ENCODE measurements around the gene TIAM2.

Gene TIAM2

GRCh38 chr6:155212616-155213380, 217.7 kb downstream of the TIAM2 start:
- no peak overlapping the region for H3K27ac ChIP-seq (replicated peaks)
- no peak overlapping the region for H3K4me3 ChIP-seq (replicated peaks; ENCODE audit: insufficient read depth, low read length)
- peaks cover 2% of the 10 kb centered on the region for H3K27me3 ChIP-seq (ENCODE audit: insufficient read depth, poor library complexity, severe bottlenecking)
- no peak for DNase-seq (ENCODE audit: low read depth in 1 of 2, low spot score in 1 of 2)
- TF ChIP-seq POLR2AphosphoS5 (IDR thresholded peaks at IDR 0.05; ENCODE audit: low read depth) (no peak), REST (IDR thresholded peaks at IDR 0.05; ENCODE audit: insufficient replicate concordance, low read depth) (no peak), GABPA (IDR thresholded peaks at IDR 0.05; ENCODE audit: low read depth) (no peak), SPI1 (IDR thresholded peaks at IDR 0.05; ENCODE audit: borderline replicate concordance, low read depth) (no peak)
- TF ChIP-seq, protein P1, sequence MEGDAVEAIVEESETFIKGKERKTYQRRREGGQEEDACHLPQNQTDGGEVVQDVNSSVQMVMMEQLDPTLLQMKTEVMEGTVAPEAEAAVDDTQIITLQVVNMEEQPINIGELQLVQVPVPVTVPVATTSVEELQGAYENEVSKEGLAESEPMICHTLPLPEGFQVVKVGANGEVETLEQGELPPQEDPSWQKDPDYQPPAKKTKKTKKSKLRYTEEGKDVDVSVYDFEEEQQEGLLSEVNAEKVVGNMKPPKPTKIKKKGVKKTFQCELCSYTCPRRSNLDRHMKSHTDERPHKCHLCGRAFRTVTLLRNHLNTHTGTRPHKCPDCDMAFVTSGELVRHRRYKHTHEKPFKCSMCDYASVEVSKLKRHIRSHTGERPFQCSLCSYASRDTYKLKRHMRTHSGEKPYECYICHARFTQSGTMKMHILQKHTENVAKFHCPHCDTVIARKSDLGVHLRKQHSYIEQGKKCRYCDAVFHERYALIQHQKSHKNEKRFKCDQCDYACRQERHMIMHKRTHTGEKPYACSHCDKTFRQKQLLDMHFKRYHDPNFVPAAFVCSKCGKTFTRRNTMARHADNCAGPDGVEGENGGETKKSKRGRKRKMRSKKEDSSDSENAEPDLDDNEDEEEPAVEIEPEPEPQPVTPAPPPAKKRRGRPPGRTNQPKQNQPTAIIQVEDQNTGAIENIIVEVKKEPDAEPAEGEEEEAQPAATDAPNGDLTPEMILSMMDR (IDR thresholded peaks at IDR 0.05; ENCODE audit: insufficient read depth, low read length), result no peak

GRCh38 chr6:155213611-155214372, 218.7 kb downstream of the TIAM2 start:
- Histone ChIP-seq H3K27ac (replicated peaks) (no peak overlapping the region), H3K4me3 (replicated peaks; ENCODE audit: insufficient read depth, low read length) (no peak overlapping the region), H3K27me3 (ENCODE audit: insufficient read depth, poor library complexity, severe bottlenecking) (peaks cover 2% of the 10 kb centered on the region)
- TF ChIP-seq SPI1 (IDR thresholded peaks at IDR 0.05; ENCODE audit: borderline replicate concordance, low read depth), result no peak
- TF ChIP-seq, protein P1 (IDR thresholded peaks at IDR 0.05; ENCODE audit: insufficient read depth, low read length), result no peak
- TF ChIP-seq REST (IDR thresholded peaks at IDR 0.05; ENCODE audit: insufficient replicate concordance, low read depth), result no peak
- TF ChIP-seq POLR2AphosphoS5 (IDR thresholded peaks at IDR 0.05; ENCODE audit: low read depth), result no peak
- TF ChIP-seq GABPA (IDR thresholded peaks at IDR 0.05; ENCODE audit: low read depth), result no peak
- no peak for DNase-seq (ENCODE audit: low read depth in 1 of 2, low spot score in 1 of 2)

- no peak for TF ChIP-seq POLR2AphosphoS5 (IDR thresholded peaks at IDR 0.05; ENCODE audit: low read depth)
- TF ChIP-seq, protein P1 (IDR thresholded peaks at IDR 0.05; ENCODE audit: insufficient read depth, low read length), result no peak
- TF ChIP-seq SPI1 (IDR thresholded peaks at IDR 0.05; ENCODE audit: borderline replicate concordance, low read depth), result no peak
- no peak for TF ChIP-seq GABPA (IDR thresholded peaks at IDR 0.05; ENCODE audit: low read depth)
- TF ChIP-seq REST (IDR thresholded peaks at IDR 0.05; ENCODE audit: insufficient replicate concordance, low read depth), result no peak
- no peak overlapping the region for H3K27ac ChIP-seq (replicated peaks)
- peaks cover 2% of the 10 kb centered on the region for H3K27me3 ChIP-seq (ENCODE audit: insufficient read depth, poor library complexity, severe bottlenecking)
- DNase-seq (ENCODE audit: low read depth in 1 of 2, low spot score in 1 of 2), result no peak
- no peak overlapping the region for H3K4me3 ChIP-seq (replicated peaks; ENCODE audit: insufficient read depth, low read length)
These were observed 220.8 kb downstream of the TIAM2 start for GRCh38 chr6:155215906-155216305.
